Dermis lymphatic vessel endothelial cell (primary cell): ENCODE results near the gene SLC13A5. TPM values are rescaled to one million over a fixed set of nuclear protein-coding genes. Genes with fewer than 3 reads are reported as not detected.

Source experiments
- total RNA-seq: library from RNA; depleted of rRNA; stranded (reverse); fragments of >200 nt; gene quantifications from 2 replicates; pipeline ENCODE4 v1.2.1, GENCODE V29; 2014

SLC13A5 gene
- 0.09 and 0.11 TPM in 2 replicates for total RNA-seq

DNA sequence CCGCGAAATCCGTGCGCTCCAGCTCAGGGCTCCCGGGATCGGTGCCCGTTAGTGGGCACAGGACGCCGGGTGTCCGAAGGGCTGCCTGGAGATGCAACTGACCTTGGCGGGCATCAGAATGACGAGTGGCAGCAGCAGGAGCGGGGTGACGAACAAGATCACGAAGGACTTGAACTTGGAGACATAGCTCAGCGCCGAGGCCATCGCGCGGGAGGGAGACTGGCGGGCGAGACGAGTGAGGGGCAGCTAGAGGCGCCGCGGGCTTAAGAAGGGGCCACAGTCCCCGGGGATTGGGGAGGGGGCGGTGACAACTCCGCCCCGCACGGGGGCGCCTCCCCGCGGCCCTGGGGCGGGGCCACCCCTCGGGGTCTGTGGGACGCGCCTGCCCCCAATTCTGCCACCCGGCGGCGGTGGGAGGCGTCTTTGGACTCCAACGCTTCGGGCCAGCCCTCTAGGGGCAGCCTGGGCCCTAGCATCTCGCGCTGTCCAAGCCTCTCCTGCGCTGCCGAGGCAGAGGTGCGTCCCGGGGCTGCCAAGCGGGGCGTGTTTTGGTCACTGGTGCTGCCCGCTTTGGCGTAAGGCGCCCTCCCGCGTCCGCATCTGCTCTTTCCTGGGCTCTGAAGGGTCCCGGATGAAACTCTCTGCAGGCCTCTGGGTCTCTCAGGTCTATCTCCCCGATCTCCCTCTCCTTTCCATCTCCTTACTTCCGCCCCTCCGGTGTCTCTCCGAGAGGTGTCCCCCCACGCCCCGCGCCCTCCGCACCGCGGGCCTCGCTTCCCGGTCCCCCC, at the start of gene SLC13A5:
SLC13A5 (minus strand) TSS at position 240 of the 788 bp plus-strand sequence; CDS start at position 204, 36 bp downstream.

DNA sequence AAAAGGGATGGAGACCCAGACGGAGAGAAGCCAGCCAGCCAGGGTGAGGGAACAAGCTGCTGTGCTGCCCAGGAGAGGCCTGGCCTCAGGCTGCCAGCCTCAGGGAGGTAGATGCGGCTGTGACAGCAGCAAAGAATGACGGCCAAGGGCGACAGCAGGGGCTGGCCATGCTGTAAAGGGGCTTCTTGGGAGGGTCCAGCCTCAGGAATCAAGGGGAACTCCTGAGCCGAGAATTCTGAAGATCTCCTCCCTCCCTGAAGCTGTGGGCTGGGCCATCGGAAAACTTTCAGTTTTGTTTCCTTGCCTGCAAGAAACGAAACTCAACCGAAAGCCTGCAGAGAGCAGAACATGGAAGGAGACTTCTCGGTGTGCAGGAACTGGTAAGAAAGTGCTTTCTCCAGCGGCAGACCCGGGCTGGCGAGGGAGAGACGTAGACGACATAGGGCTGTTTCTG, 42.6 kb upstream of the SLC13A5 start, which contains the start of gene XAF1:
XAF1 (plus strand) TSS at position 316 of the 454 bp plus-strand sequence; CDS start at position 349, 33 bp downstream.

DNA sequence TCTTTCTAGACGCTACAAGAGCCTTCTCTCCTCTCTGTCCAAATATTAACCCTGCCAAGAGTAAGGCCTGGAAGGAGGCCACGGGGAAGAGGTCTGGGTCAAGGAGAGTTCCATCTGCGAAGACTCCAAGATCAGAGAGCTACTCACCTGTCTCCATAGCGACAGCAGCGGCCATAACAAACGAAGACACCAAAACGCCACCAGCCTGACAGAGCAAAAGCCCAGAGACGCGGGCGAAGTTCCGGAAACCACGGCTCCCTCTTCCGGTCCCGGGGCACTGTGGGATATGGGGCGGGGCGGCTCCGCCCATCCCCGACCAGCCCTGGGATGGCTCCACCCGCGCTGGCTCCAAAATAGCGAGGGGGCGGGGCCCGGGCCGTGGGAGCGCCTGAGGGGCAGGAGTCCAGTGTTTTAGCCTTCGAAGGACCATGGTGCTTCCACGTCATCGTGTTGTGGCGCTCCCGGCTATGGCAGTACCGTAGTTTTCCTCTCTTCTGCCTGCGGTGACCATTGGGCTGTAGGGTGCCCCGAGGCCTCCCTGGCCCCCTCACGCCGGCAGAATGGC, 61.7 kb downstream of the SLC13A5 start, which contains the start of the genes C17orf100 and MED31:
C17orf100 (plus strand) TSS at position 409 of the 565 bp plus-strand sequence; CDS start at position 561, 152 bp downstream.
MED31 (minus strand) TSS at position 252 of the 565 bp plus-strand sequence; CDS start at position 175, 77 bp downstream.

DNA sequence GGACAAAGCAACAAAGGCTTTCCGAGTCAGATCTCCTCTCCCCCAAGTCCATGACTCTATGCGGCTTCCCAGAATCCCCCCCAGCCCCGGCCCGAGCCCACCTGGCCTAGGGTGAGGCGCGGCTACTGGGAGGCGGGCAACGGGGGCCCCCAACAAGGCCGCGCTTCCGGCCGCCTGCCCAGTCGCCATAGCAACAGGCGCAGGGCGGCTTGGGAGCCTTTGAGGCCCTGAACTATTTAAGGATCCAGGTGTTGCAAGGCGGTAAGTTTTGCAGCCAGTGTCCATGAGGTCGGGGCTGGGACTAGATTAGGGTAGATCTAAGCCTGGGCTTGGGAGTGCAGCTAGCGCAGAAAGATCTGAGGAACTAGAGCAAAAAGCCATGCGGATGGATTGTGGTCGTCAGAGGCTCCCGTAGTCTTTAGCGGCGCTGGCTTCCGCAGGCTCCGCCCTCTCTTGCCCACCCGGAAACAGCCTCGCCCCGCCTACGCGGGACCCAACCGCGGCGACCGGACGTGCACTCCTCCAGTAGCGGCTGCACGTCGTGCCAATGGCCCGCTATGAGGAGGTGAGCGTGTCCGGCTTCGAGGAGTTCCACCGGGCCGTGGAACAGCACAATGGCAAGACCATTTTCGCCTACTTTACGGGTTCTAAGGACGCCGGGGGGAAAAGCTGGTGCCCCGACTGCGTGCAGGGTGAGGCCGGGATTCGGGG, 72.5 kb downstream of the SLC13A5 start, which contains the start of the genes KIAA0753 and TXNDC17:
KIAA0753 (minus strand) TSS at position 176 of the 711 bp plus-strand sequence. CDS start 5,608 bp downstream, outside the sequence.
TXNDC17 (plus strand) TSS at position 525 of the 711 bp plus-strand sequence; CDS start at position 548, 23 bp downstream.

Other genes starting within 250 kb of the SLC13A5 start
- 0.09 and 0.11 TPM in 2 replicates for gene PITPNM3, start 156.8 kb downstream of the SLC13A5 start, total RNA-seq
- 6.4 and 10.1 TPM in 2 replicates for gene KIAA0753, start 72.7 kb downstream of the SLC13A5 start, total RNA-seq
- gene TXNDC17, start 72.3 kb downstream of the SLC13A5 start, total RNA-seq = 60.1 and 90.9 TPM in 2 replicates
- 7.3 and 8.9 TPM in 2 replicates for gene MED31, start 61.8 kb downstream of the SLC13A5 start, total RNA-seq
- 0.43 and 0.52 TPM in 2 replicates for gene C17orf100, start 61.6 kb downstream of the SLC13A5 start, total RNA-seq
- under 0.01 and 0.22 TPM in 2 replicates for gene XAF1, start 42.7 kb upstream of the SLC13A5 start, total RNA-seq
- gene FBXO39, start 62.8 kb upstream of the SLC13A5 start, total RNA-seq = 14.4 and 24.9 TPM in 2 replicates
- gene TEKT1, start 118.4 kb upstream of the SLC13A5 start, total RNA-seq = 0.11 TPM in 1 of 2 replicates, not detected in the other